DOHH2 (cell line): ENCODE data around the gene DDI2.

Source experiments
- H3F3A ChIP-seq: fragments of 200-600 bp; sonication (generic), shearing (Covaris generic); 2 replicates; pipeline ENCODE4 v1.6.0; 2016; ENCODE audit warnings: antibody characterized with exemption, mild to moderate bottlenecking; ENCODE audit not compliant: control insufficient read depth, insufficient read depth
- H3K27ac ChIP-seq: fragments of 200-600 bp; sonication (generic); 2 replicates; pipeline ENCODE4 v1.5.1; 2014; ENCODE audit warnings: low read depth, mild to moderate bottlenecking, low read length, moderate library complexity
- H3K27me3 ChIP-seq: fragments of 200-600 bp; sonication (generic); 2 replicates; pipeline ENCODE4 v1.6.1; 2014; ENCODE audit warnings: mild to moderate bottlenecking, low read length, mixed read lengths; ENCODE audit not compliant: control insufficient read depth
- H3K36me3 ChIP-seq: fragments of 200-600 bp; sonication (generic); 2 replicates; pipeline ENCODE4 v1.6.1; 2014; ENCODE audit warnings: mild to moderate bottlenecking, low read length, moderate library complexity, mixed read lengths; ENCODE audit not compliant: control insufficient read depth
- H3K4me1 ChIP-seq: fragments of 200-600 bp; sonication (generic); 2 replicates; pipeline ENCODE4 v1.6.1; 2014; ENCODE audit warnings: mild to moderate bottlenecking, low read length, mixed read lengths; ENCODE audit not compliant: control insufficient read depth
- H3K4me2 ChIP-seq: fragments of 200-600 bp; sonication (generic); 2 replicates; pipeline ENCODE4 v1.6.0; 2014; ENCODE audit warnings: mild to moderate bottlenecking, low read length, moderate library complexity
- H3K4me3 ChIP-seq: fragments of 200-600 bp; sonication (generic); 2 replicates; pipeline ENCODE4 v1.5.1; 2014; ENCODE audit warnings: mild to moderate bottlenecking, low read length, mixed read lengths
- H3K79me2 ChIP-seq: fragments of 200-600 bp; sonication (generic); 2 replicates; pipeline ENCODE4 v1.6.1; 2014; ENCODE audit warnings: mild to moderate bottlenecking, low read length, mixed read lengths; ENCODE audit not compliant: control insufficient read depth
- H3K9me2 ChIP-seq: fragments of 200-600 bp; sonication (generic); replicated peaks from 2 replicates; pipeline ENCODE4 v1.6.1; 2014; ENCODE audit warnings: mild to moderate bottlenecking, low read length, mixed read lengths; ENCODE audit not compliant: control insufficient read depth
- H3K9me3 ChIP-seq: fragments of 200-600 bp; sonication (generic); 2 replicates; pipeline ENCODE4 v1.6.1; 2014; ENCODE audit warnings: antibody characterized with exemption, low read length, mixed read lengths; ENCODE audit not compliant: control insufficient read depth, insufficient read depth
- H4K20me1 ChIP-seq: fragments of 200-600 bp; sonication (generic); 2 replicates; pipeline ENCODE4 v1.6.0; 2014; ENCODE audit warnings: low read depth, mild to moderate bottlenecking, antibody characterized with exemption, low read length, moderate library complexity; ENCODE audit not compliant: control insufficient read depth, insufficient read depth
- EZH2phosphoT487 ChIP-seq: fragments of 200-600 bp; sonication (generic); IDR thresholded peaks from 2 replicates; pipeline ENCODE4 v1.6.1; 2017; ENCODE audit warnings: borderline replicate concordance, mild to moderate bottlenecking, antibody characterized with exemption, low read length, moderate library complexity, mixed read lengths
- TF ChIP-seq, protein P1 (sequence below): fragments of 200-600 bp; sonication (generic); IDR thresholded peaks from one replicate; pipeline ENCODE4 v1.5.1; 2014; ENCODE audit warnings: antibody characterized with exemption, mild to moderate bottlenecking, low read depth, low read length; ENCODE audit not compliant: poor library complexity, severe bottlenecking

Gene DDI2

GRCh38 chr1:15579683-15580047 is 37.6 kb upstream of the DDI2 start:
- TF ChIP-seq, protein P1, sequence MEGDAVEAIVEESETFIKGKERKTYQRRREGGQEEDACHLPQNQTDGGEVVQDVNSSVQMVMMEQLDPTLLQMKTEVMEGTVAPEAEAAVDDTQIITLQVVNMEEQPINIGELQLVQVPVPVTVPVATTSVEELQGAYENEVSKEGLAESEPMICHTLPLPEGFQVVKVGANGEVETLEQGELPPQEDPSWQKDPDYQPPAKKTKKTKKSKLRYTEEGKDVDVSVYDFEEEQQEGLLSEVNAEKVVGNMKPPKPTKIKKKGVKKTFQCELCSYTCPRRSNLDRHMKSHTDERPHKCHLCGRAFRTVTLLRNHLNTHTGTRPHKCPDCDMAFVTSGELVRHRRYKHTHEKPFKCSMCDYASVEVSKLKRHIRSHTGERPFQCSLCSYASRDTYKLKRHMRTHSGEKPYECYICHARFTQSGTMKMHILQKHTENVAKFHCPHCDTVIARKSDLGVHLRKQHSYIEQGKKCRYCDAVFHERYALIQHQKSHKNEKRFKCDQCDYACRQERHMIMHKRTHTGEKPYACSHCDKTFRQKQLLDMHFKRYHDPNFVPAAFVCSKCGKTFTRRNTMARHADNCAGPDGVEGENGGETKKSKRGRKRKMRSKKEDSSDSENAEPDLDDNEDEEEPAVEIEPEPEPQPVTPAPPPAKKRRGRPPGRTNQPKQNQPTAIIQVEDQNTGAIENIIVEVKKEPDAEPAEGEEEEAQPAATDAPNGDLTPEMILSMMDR, result no peak
- TF ChIP-seq EZH2phosphoT487, result no peak
- no peaks in the 10 kb centered on the region for H3K9me3 ChIP-seq
- peaks cover 22% of the 10 kb centered on the region for H3K4me1 ChIP-seq
- no peaks in the 10 kb centered on the region for H3K79me2 ChIP-seq
- H3K36me3 ChIP-seq, result no peaks in the 10 kb centered on the region
- H3K9me2 ChIP-seq, result no peaks in the 10 kb centered on the region
- peaks cover 3% of the 10 kb centered on the region for H3K27me3 ChIP-seq
- H4K20me1 ChIP-seq, result no peaks in the 10 kb centered on the region
- H3F3A ChIP-seq, result no peaks in the 10 kb centered on the region
- 0 out of 2 replicates have a peak overlapping the region, but pooled peaks have one; percentile 0 for H3K4me2 ChIP-seq
- H3K4me3 ChIP-seq, result no peak overlapping the region
- H3K27ac ChIP-seq, result no peak overlapping the region

DNA sequence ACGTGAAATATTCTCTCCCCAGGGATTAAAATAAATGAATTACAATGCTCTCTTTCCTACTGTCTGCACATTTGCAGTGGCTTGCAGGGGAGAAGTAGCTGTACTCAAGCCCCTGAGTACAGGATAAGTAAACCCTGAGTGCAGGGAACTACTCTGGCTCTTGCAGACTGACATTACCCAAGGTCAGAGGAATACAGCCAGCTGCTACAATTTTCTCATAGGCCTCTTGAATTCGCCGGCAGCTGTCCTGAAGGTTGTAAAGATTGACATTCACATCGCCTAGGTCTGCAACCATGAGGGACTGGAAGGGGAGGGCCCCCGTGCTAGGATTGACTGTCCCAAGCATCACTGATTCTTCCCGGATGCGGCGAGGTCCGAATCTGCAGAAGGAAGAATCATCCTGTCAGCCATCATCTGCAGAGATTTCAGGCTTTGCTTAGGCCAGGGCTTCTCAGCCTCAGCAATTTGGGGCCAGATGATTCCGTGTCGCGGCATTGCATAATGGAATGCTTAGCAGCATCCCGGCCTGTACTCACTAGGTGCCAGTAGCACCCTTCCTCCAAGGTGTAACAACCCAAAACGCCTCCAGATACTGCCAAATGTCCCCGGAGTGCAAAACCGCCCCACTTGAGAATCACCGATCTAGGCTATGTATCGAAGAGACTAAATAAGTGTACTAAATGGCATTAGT is 34.1 kb upstream of the DDI2 start:
- H3K4me1 ChIP-seq, result peaks cover 27% of the 10 kb centered on the region

GRCh38 chr1:15584489-15585363 is 32.5 kb upstream of the DDI2 start, which contains the start of gene AGMAT:
AGMAT (minus strand) TSS chr1:15585051; CDS start chr1:15584967, 84 bp downstream.
- Histone ChIP-seq H3K27ac (no peak within 1 kb of the TSS), H3K79me2 (no peaks in the 10 kb centered on the region), H4K20me1 (no peaks in the 10 kb centered on the region), H3K36me3 (no peaks in the 10 kb centered on the region), H3K9me2 (no peaks in the 10 kb centered on the region), H3F3A (no peaks in the 10 kb centered on the region), H3K4me3 (peak within 1 kb of the TSS; percentile 73), H3K4me2 (peak within 1 kb of the TSS; percentile 95), H3K4me1 (peaks cover 17% of the 10 kb centered on the region), H3K27me3 (peaks cover 3% of the 10 kb centered on the region), H3K9me3 (no peaks in the 10 kb centered on the region; the same call in 1 of the 2 replicates)
- TF ChIP-seq, protein P1, result no peak
- no peak for TF ChIP-seq EZH2phosphoT487

More for the DNA sequence above, 34.1 kb upstream of the DDI2 start:
- Histone ChIP-seq H3K9me3 (no peaks in the 10 kb centered on the region; the same call in 1 of the 2 replicates), H3K4me2 (no peak overlapping the region), H3K36me3 (no peaks in the 10 kb centered on the region), H3K9me2 (no peaks in the 10 kb centered on the region), H3K4me3 (no peak overlapping the region), H3K79me2 (no peaks in the 10 kb centered on the region), H4K20me1 (no peaks in the 10 kb centered on the region), H3K27me3 (peaks cover 3% of the 10 kb centered on the region), H3K27ac (no peak overlapping the region), H3F3A (no peaks in the 10 kb centered on the region)
- TF ChIP-seq EZH2phosphoT487, result no peak
- TF ChIP-seq, protein P1, result no peak
